Tongue (tissue), 2 donors: ENCODE measurements around the gene SORL1. TPM values are rescaled to one million over a fixed set of nuclear protein-coding genes. Genes with fewer than 3 reads are reported as not detected.
"Not testable (repeated sequence)": the region's sequence is repeated elsewhere in the genome, so short reads cannot be mapped to it uniquely, and the experiment has no call there.

Source experiments
- DNase-seq: peaks from one replicate; pipeline ENCODE4 v3.0.0-alpha.2; 2015
- total RNA-seq: library from RNA; depleted of rRNA; stranded (reverse); fragments of >200 nt; gene quantifications from one replicate; pipeline ENCODE4 v1.2.3, GENCODE V29; 2014

Gene SORL1
- total RNA-seq, 1 donor from 2014 or later = 20.8 TPM

DNA sequence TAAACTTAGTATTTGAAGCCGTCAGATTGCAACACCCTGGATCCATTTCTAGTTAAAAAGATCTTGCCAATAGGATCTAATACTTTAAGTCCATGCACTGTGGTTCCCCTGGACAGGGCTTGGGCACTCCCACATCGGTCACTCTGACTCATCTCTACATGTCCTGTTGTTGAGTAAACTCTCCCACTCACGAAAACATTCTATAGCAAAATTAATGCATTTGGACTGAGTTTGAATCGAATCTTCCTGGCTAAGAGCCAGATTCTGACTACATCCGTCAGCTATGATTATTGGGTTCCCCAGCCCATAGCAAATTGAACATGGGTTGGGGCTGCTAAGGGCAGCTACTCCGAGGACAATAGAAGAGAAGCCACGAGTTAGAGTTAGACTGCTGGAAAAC is 182.8 kb downstream of the SORL1 start:
- no peak for DNase-seq

DNA sequence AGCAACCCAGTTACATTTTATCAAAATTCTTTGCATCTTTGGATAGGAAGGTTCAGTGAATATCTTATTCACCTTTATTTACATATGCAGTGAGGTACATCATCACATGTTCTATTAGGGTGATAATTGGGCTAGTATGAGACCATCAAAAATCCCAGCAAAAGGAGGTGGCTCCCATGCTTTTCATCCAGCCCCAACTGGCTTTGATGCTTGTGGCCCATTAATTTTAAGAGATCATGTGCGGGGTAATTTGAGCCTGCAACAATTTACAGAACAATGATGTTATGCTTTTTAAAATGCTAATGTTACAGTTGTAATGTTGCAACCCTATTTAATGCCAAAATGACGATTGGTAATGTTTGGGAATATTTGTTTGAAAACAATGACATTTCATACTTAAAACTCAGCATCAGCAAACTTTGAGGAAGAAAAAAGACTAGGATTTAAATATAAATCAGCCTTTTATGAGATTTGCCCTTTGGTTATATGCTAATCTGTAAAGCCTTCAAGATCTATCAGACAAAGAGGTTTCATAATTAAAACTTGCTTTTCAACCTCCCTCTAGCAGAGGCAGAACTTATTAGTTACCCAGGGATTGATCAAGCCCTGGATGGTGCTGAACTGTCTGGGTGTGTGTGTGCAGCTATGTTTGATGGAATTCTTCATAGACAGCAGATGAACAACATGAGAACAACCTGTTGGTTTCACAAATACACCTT is 184.1 kb downstream of the SORL1 start:
- DNase-seq = no peak

GRCh38 chr11:121636800-121637176 is 184.7 kb downstream of the SORL1 start:
- DNase-seq = no peak

DNA sequence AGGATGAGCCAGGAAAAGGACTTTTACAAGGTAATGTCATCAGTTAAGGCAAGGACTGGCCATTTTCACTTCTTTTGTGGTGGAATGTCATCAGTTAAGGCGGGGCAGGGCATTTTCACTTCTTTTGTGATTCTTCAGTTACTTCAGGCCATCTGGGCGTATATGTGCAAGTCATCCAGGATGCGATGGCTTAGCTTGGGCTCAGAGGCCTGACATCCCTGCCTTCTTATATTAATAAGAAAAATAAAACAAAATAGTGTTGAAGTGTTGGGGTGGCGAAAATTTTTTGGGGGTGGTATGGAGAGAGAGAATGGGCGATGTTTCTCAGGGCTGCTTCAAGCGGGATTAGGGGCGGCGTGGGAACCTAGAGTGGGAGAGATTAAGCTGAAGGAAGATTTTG is 185.5 kb downstream of the SORL1 start:
- not testable (repeated sequence) for DNase-seq

DNA sequence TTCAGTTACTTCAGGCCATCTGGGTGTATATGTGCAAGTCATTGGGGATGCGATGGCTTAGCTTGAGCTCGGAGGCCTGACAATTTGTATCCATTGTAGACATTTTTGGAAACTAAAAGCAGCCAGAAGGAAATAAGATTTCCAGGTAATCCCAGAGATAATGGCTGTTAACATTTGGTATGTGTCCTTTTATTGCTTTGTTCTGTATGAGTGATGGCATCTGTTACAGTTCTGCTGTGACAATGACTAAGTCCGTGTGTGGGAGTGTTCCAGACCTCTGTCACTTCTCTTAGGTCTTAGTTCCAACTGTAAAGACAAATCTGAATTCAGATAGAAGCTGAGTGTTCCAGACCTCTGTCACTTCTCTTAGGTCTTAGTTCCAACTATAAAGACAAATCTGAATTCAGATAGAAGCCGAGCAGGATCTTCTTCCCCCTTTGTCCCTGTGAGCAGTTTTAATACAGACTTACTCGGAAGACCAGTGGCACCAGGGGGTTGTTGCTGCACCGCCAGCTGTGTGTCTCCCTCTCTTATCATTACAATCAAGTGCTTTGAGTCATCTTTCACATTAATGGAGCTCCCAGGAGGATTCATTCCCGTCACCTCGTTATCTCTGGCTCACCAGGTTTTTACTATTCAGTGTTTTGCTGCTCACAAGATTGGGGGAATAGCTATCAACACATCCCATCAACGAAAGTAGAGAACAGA is 191.5 kb downstream of the SORL1 start:
- DNase-seq = no peak

- no peak for DNase-seq
These were observed 192.0 kb downstream of the SORL1 start for GRCh38 chr11:121644187-121644512.

- DNase-seq = no peak
These were observed 192.9 kb downstream of the SORL1 start for GRCh38 chr11:121645001-121645400.

DNA sequence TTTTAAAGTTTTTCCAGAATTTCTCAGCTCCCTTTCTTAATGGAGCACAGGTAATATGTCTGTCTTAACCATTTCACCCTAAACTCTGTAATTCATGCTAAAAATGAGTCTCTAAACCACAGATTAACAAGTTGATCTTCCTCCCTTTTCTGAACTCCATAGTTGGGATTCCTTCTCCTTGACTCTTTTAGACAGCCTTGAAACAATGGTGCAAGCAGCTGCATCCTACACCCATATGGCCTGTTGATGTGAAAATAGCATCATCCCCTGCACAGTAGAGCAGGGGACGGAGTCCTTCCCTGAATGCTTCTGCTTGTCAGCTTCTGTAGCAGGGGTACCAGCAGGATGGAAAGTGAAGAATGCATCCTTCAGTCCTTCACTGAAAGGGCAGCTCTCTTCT is 193.5 kb downstream of the SORL1 start:
- no peak for DNase-seq

- DNase-seq = no peak
These were observed 196.2 kb downstream of the SORL1 start for GRCh38 chr11:121648306-121648705.

DNA sequence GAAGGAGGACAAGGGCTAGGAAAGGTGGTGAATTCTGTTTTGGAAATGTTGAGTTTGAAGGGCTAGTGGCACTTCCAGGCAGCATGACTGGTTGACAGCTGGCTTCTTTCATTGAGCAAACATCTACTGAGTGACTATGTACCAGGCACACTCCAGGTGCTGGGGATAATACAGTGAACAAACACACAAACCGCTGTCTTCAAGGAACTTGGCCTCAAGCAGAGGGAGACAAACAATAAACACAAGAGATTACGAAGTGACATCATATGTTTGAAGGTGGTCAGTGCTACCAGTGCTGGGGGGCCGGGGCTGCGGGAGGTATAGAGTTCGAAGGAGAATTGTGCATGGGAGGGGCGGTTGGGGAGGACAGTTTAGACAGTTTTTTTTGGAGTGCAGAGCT is 197.7 kb downstream of the SORL1 start:
- DNase-seq = no peak

GRCh38 chr11:121650351-121651256 is 198.5 kb downstream of the SORL1 start:
- no peak for DNase-seq

DNA sequence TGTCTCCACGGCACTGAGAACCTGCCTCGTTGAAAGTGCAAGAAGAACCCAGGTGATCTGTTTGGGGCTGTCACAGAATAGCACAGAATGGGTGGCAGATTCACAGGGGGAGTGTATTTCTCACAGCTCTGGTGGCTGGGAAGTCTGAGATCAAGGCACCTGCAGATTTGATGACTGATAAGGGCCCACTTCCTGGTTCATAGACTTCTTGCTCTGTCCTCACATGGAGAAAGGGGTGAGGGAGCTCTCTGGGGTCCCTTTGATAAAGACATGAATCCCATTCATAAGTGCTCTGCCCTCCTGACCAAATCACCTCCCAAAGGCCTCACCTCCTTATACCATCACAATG is 199.1 kb downstream of the SORL1 start:
- DNase-seq = no peak

- peak; percentile 86 for DNase-seq
These were observed 200.9 kb downstream of the SORL1 start for GRCh38 chr11:121652971-121653370.

GRCh38 chr11:121654259-121654842 is 202.2 kb downstream of the SORL1 start:
- DNase-seq = peak; percentile 15

DNA sequence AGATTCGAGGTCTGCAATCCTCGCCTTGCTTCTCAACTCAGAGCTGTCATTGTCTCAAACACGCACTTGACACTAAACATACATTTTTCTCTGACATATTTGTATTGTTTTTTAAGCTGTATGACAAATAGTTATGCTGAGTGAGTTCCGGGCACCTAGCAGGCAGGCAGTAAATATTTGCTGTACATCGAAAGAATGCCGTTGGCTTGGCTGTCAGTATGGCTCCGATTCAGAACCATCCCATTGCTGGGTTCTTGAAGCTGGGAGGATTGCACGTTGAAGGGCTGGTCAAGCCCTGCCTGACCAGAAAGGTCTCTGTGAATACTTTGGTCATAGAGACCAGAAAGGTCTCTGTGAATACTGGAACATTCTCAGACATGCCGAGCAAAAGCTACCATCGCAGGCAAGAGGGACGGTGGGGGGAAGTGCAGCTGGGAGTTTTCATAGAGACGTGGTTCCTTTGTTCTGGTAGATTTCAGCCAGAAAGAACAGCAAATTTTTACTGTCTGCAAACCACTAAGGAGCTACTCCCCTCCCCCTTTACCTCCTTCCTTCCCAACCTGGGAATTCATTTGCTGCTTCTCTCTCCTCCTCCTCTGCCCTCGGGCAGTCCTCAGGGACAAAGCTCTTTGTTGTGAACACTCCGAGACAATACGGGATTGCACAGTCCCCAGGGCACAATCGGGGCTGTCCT is 202.9 kb downstream of the SORL1 start:
- DNase-seq = peak; percentile 77

- DNase-seq = peak; percentile 97
These were observed 203.6 kb downstream of the SORL1 start for GRCh38 chr11:121655537-121656327.

- no peak for DNase-seq
These were observed 204.4 kb downstream of the SORL1 start for GRCh38 chr11:121656328-121657090.

DNA sequence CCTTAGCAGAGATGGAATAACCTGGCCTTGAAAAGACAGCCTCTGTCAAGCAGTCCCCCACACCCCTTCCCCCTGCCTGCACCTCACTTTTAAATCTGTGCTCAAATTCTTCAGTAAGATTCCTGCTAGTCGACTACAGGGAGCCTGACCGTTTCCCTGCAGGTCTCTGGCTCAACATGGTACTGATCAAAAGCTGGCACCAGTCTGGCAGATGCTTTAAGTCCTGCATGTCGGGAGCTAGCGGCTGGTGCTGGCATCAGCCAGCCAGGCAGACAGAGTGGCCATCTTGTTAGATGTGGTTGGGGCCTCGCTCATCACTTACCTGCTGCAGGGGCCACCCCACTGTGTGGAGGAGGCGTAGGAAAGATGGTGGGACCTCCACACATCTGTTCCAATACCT is 205.0 kb downstream of the SORL1 start:
- peak; percentile 26 for DNase-seq

- DNase-seq = no peak
These were observed 207.7 kb downstream of the SORL1 start for GRCh38 chr11:121659811-121660210.

GRCh38 chr11:121661880-121662486 is 209.9 kb downstream of the SORL1 start:
- no peak for DNase-seq
